Loucy (cell line): Measurements from ENCODE around the gene PPP1R14C.

Experiments
- EZH2phosphoT487 ChIP-seq: fragments of 200-600 bp; IDR thresholded peaks from 2 replicates; pipeline ENCODE4 v1.6.1; 2018; ENCODE audit warnings: antibody characterized with exemption, mild to moderate bottlenecking, moderate library complexity, borderline replicate concordance
- TF ChIP-seq, protein P1 (sequence below): fragments of 200-600 bp; sonication (generic); conservative IDR thresholded peaks from 2 replicates; pipeline ENCODE4 v1.5.1; 2014; ENCODE audit warnings: mild to moderate bottlenecking, antibody characterized with exemption, low read length

DNA sequence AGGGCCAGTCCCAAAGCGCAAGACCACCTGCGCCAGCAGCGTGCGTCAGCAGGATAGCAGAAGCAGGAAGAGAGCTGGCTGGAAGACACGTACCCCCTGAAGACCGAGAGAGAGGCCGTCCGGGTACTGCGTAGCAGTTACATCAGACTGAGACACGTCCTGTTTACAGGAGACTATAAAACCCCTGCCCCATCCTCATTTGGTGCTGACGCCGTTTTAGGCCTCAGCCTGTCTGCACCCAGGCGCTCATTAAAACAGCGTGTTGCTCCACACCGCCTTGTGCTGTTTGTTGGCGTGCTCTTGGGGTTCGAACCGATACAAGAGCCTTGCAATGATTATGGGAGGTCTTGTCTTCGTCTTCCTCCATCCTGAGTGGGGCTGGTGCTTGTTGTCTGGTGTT, 42.1 kb upstream of the PPP1R14C start:
- TF ChIP-seq, protein P1, sequence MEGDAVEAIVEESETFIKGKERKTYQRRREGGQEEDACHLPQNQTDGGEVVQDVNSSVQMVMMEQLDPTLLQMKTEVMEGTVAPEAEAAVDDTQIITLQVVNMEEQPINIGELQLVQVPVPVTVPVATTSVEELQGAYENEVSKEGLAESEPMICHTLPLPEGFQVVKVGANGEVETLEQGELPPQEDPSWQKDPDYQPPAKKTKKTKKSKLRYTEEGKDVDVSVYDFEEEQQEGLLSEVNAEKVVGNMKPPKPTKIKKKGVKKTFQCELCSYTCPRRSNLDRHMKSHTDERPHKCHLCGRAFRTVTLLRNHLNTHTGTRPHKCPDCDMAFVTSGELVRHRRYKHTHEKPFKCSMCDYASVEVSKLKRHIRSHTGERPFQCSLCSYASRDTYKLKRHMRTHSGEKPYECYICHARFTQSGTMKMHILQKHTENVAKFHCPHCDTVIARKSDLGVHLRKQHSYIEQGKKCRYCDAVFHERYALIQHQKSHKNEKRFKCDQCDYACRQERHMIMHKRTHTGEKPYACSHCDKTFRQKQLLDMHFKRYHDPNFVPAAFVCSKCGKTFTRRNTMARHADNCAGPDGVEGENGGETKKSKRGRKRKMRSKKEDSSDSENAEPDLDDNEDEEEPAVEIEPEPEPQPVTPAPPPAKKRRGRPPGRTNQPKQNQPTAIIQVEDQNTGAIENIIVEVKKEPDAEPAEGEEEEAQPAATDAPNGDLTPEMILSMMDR = no peak
- no peak for TF ChIP-seq EZH2phosphoT487
